DMS153 (cell line): ENCODE data around the gene KCP.
A peak's percentile ranks its signal among the peaks of the same experiment; 100 is the strongest.

Experiments
- DNase-seq: peaks from one replicate; lab custom pipeline; 2025; lab: John Stamatoyannopoulos, UW

KCP gene

GRCh38 chr7:128906766-128907559, 3.5 kb downstream of the KCP start:
- no peak for DNase-seq

- DNase-seq: no peak
These were observed 4.3 kb downstream of the KCP start for GRCh38 chr7:128906001-128906765.

GRCh38 chr7:128904381-128905197, 5.9 kb downstream of the KCP start:
- peak; percentile 11 for DNase-seq

- DNase-seq: no peak
These were observed 6.7 kb downstream of the KCP start for GRCh38 chr7:128903621-128904361.

GRCh38 chr7:128902761-128903585, 7.5 kb downstream of the KCP start:
- DNase-seq: no peak

- no peak for DNase-seq
These were observed 10.3 kb downstream of the KCP start for GRCh38 chr7:128900237-128900636.

GRCh38 chr7:128899392-128899791, 11.1 kb downstream of the KCP start:
- no peak for DNase-seq

GRCh38 chr7:128895320-128895719, 15.2 kb downstream of the KCP start:
- no peak for DNase-seq

- DNase-seq: no peak
These were observed 16.4 kb downstream of the KCP start for GRCh38 chr7:128894101-128894440.

- DNase-seq: no peak
These were observed 17.0 kb downstream of the KCP start for GRCh38 chr7:128893251-128894100.

GRCh38 chr7:128892521-128893250, 17.8 kb downstream of the KCP start:
- DNase-seq: no peak

GRCh38 chr7:128891942-128892269, 18.6 kb downstream of the KCP start:
- DNase-seq: no peak

GRCh38 chr7:128891110-128891941, 19.2 kb downstream of the KCP start:
- DNase-seq: no peak

GRCh38 chr7:128890306-128891109, 20.0 kb downstream of the KCP start:
- DNase-seq: no peak

GRCh38 chr7:128889121-128889520, 21.4 kb downstream of the KCP start:
- DNase-seq: no peak

GRCh38 chr7:128888756-128889095, 21.8 kb downstream of the KCP start:
- DNase-seq: no peak

GRCh38 chr7:128888039-128888755, 22.3 kb downstream of the KCP start:
- DNase-seq: no peak
